ENCODE measurements around the gene GALNT9.

DNA sequence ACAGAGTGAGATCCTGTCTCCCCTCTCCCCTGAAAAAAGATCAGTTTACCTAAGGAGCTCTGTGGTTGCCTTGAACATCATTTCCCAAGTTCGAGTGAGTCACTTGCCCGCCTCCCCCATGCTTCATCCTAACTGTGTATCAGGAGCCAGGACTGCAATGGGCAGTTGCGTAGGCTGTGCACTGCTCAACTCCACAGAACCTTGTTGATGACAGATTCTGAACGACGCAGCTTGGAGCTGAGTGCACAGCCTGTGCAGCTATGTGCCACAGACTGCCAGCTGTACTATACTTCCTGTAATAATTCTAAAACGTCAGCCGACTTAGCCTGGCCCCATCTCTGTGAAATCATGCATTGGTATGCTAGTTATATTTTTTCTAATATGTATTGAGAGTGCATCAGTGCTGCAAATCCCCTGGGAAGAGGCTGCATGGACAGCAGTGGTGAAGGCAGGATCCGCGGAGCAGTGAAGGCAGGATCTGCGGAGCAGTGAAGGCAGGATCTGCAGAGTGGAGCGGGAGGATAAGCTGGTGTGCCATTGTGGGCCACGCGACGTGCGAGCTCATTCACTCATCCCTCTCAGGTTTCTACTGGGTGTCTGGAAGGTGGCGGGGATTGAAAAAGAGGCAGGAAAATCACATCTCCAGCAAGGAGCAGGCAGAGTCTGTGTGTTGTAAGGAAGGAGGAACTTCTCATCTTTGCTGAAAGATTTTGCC, 80.8 kb downstream of the GALNT9 start:
- TF ChIP-seq, protein P1, sequence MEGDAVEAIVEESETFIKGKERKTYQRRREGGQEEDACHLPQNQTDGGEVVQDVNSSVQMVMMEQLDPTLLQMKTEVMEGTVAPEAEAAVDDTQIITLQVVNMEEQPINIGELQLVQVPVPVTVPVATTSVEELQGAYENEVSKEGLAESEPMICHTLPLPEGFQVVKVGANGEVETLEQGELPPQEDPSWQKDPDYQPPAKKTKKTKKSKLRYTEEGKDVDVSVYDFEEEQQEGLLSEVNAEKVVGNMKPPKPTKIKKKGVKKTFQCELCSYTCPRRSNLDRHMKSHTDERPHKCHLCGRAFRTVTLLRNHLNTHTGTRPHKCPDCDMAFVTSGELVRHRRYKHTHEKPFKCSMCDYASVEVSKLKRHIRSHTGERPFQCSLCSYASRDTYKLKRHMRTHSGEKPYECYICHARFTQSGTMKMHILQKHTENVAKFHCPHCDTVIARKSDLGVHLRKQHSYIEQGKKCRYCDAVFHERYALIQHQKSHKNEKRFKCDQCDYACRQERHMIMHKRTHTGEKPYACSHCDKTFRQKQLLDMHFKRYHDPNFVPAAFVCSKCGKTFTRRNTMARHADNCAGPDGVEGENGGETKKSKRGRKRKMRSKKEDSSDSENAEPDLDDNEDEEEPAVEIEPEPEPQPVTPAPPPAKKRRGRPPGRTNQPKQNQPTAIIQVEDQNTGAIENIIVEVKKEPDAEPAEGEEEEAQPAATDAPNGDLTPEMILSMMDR (IDR thresholded peaks at IDR 0.05): no peak
- TF ChIP-seq ZFX (IDR thresholded peaks at IDR 0.05; ENCODE audit: borderline replicate concordance): no peak

Measured in 22Rv1 (cell line).